ENCODE data around the gene BRINP3.

DNA sequence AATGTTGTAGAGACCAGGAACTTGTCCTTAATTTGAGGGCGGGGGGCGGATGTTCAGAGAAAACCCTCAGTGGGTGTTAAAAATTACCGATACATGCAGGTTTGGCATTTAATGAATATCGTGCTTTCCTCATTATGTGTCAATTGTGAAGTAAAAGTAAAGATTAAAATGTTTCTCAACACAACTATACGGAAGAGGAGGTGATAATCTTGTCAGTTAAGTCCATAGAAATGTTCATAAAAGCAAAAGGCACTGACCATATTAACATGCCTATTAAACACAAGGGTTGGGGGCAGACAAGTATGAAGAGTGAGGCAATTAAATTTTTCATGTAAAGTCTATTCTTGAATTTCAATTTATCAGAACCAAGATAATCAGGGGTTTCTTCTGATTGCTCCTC lies 1.3 kb downstream of the BRINP3 start:
- TF ChIP-seq POLR2AphosphoS5 (IDR thresholded peaks at IDR 0.05) (no peak), POLR2A (IDR thresholded peaks at IDR 0.05) (no peak), EP300 (IDR thresholded peaks at IDR 0.05) (no peak)
- TF ChIP-seq, protein P1, sequence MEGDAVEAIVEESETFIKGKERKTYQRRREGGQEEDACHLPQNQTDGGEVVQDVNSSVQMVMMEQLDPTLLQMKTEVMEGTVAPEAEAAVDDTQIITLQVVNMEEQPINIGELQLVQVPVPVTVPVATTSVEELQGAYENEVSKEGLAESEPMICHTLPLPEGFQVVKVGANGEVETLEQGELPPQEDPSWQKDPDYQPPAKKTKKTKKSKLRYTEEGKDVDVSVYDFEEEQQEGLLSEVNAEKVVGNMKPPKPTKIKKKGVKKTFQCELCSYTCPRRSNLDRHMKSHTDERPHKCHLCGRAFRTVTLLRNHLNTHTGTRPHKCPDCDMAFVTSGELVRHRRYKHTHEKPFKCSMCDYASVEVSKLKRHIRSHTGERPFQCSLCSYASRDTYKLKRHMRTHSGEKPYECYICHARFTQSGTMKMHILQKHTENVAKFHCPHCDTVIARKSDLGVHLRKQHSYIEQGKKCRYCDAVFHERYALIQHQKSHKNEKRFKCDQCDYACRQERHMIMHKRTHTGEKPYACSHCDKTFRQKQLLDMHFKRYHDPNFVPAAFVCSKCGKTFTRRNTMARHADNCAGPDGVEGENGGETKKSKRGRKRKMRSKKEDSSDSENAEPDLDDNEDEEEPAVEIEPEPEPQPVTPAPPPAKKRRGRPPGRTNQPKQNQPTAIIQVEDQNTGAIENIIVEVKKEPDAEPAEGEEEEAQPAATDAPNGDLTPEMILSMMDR (IDR thresholded peaks at IDR 0.05): no peak

Data from upper lobe of left lung (tissue), 4 donors.